GM12892 (cell line): ENCODE results near the gene ACTA2.

Experiments
- POLR2A ChIP-seq: IDR thresholded peaks from 2 replicates; pipeline ENCODE4 v1.6.1; 2011; ENCODE audit warnings: low read depth, low read length, control low read depth
- POLR2AphosphoS5 ChIP-seq: IDR thresholded peaks from 2 replicates; pipeline ENCODE4 v1.6.1; 2011; ENCODE audit warnings: low read depth, low read length, control low read depth

- TF ChIP-seq POLR2A (no peak), POLR2AphosphoS5 (no peak)
These were observed 25.8 kb downstream of the ACTA2 start for GRCh38 chr10:88926566-88927415.
